Measurements from ENCODE around the gene CARF.
"Not testable (repeated sequence)": the region's sequence is repeated elsewhere in the genome, so short reads cannot be mapped to it uniquely, and the experiment has no call there.

CARF gene, protein sequence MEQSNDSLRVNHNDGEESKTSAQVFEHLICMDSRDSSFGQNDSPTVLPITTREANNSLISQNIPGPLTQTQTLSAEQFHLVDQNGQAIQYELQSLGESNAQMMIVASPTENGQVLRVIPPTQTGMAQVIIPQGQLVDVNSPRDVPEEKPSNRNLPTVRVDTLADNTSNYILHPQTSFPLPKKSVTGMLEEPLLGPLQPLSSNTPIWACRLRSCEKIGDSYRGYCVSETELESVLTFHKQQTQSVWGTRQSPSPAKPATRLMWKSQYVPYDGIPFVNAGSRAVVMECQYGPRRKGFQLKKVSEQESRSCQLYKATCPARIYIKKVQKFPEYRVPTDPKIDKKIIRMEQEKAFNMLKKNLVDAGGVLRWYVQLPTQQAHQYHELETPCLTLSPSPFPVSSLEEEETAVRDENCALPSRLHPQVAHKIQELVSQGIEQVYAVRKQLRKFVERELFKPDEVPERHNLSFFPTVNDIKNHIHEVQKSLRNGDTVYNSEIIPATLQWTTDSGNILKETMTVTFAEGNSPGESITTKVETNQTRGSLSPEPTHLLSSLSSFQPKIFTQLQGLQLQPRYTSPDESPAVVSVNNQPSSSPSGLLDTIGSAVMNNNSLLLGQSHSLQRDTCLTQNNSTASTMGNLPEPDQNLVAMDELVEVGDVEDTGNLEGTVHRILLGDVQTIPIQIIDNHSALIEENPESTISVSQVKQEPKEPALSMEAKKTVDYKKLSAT

DNA sequence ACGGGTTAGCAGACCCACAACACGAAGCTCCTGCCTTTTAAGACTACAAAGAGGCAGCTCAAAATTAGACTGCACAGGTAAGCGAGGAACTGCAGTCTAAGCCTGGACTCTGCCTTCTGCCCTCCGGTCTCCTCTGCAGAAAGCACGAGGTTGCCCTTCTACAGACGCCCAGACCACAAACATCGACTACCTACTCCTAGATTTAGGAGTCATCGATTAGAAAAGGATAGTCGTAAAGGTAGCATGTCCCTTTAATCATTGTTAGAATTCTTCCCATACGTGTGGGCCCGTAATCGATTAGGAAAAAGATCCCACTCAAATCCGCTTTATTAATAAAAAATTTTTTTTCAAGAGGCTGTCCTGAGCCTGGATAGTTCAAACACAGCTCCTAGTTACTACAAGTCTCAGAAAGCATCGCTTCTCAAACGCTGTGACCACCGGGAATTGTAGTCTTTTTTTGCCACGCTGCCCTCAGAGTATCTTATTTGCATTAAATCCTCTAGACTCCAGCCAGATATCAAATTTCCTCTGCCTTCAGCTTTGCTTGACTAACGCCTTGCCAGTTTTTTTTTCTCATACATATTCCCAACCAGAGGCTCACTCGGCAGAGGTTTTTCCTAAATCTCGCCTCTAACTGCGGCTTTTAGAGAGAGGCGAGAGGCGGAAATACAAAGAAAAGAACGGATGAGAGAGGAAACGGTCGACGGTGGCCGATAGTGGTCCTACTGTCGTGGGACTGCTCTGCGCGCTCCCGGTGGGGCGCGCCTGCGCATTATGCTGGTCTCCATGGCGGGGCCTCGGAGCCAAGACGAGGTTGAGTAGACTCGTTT lies at the start of gene CARF, which contains the start of gene WDR12:
Gene CARF (plus strand): TSS at position 764 of the 830 bp plus-strand sequence. CDS start 29,628 bp downstream, outside the sequence.
Gene WDR12 (minus strand): TSS at position 162 of the 830 bp plus-strand sequence. CDS start 197 bp downstream, outside the sequence.
- DNase-seq: peak; percentile 46

DNA sequence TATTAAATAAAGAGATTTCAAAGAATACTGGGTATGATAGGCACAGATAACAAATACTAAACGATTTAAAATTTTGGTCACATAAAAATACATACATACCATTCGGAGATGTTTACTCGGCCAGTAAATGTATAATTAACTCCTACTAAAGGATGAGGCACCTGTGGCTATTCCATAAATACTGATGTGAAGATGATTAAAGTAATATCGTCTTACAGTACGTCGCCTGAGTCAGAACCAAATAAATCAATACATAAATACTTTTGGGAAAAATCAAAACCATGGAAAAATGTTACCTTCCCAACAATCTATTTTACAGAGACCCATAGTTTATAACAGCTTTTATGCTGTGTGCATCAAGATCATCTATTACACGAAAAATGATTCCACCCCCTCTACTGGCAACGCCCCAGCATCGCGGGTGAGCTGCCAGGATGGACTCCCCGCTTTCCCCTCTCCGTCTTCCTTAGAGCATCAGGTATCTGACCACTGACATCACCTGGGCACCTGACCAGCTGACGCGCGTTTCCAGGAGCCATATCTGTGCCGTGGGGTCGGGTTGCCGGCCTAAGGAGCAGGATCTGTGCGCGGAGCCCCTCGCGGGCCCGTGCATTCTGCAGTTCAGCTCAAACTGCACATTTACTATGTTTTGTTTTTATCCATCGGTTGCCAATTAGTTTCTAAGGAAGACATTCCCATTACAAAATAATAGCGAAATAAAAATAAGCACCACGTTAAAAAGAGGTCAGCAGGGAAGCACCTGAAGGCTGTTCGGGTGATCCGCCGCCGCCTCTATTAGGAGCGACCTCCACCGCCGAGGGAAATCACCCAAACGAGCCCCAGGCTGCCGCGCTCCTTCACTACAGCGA lies 41.4 kb upstream of the CARF start:
- DNase-seq: peak; percentile 43

DNA sequence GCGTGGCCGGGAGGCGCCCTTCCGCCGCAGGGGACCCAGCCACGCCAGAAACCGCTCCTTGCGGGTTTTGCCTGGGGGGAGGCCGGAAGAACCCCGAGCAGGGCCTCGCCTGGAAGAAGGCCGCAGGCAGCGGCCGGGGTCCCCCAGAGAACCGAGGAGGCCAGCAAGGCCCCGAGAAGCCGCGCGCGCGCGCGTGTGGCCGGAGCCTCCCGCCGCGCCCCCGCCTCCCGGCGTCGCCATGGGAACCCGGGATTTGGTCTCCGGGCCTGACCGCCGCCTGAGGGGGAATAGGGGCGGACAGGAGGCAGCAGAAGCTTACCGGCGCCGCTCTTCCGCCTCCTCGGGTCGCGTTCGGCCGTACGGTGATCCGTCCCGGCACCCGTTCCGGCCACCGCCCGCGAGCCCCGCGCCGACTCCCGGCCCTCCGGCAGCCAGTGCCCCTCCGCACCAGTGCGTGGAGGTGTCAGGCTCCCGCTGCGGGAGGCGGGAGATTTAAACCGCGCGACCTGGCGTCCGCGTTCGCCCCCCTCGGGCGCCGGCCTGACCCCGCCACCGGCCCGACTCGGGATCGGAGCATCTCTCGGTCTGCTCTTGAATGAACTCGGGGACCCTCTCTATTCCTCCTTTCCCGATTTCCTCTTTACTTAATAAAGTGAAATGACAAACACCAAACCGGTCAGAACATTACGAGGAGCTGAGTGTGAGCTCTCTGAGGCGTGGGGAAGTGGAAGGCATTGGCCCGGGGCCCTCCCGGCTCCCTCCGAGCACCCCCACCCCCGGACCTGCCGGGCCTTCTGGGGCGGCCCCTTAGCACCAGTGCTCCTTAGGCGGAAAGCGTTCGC lies 40.6 kb upstream of the CARF start, which contains the start of gene ICA1L:
Gene ICA1L (minus strand): TSS at position 467 of the 842 bp plus-strand sequence. CDS start 42,757 bp downstream, outside the sequence.
- DNase-seq: peak; percentile 32

DNA sequence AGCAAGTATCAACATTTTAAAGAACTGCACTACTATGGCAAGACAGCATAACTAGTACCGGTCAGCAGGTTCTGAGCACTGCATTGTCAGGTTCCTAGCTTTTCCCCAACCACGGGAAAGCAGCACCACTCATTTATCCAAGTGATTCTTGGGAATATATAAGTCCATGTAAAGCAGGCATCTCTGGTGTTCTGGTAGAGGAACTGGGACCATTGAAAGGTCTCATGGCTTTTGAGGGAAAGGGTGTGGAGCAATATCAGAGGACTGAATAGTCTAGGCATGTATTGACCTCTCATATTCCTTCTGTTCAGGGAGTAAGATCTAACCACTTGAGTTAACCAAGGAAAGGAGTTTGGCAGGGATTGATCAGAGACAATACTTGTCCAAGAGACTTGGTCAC lies 34.4 kb upstream of the CARF start:
- DNase-seq: no peak

DNA sequence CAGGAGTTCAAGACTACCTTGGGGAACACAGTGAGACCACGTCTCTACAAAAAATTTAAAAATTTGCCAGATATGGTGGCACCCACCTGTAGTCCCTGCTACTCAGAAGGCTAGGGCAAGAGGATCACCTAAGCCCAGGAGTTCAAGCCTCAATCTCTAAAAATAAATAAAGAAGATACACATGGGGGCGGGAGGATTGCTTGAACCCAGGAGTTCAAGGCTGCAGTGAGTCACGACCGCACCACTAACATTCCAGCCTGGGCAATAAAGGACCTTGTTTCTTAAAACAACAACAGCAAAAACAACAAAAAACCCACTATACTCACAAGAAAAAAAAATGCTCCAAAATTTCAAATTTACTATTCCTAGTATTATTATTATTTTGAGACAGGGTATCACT lies 30.5 kb upstream of the CARF start:
- DNase-seq: no peak

DNA sequence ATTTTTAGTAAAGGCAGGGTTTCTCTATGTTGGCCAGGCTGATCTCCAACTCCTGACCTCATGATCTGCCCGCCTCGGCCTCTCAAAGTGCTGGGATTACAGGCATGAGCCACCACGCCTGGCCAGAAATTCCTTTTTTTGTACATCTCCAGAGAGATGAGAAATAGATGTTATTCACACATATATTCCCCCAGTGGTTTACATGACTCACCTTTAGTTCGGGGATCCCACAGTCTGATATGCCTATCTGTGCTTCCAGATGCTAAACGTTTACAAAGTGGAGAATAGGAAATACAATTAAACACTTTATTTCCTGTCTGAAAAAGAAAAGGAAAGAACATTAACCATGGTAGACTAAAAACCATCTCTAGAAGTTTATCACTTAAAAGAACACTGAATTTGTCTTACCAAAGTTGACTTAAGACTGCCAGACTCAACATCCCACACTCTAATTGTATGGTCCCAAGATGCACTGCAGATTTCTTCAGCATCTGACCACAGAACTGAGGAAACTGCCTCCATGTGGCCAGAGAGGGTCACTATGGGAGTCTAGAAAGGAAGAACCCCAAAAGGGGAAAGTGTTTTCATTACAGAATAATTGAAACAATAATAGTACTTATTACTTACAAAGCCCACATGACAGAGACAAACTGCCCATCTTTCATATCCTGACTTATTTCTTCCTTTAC lies 27.9 kb upstream of the CARF start:
- no peak for DNase-seq

DNA sequence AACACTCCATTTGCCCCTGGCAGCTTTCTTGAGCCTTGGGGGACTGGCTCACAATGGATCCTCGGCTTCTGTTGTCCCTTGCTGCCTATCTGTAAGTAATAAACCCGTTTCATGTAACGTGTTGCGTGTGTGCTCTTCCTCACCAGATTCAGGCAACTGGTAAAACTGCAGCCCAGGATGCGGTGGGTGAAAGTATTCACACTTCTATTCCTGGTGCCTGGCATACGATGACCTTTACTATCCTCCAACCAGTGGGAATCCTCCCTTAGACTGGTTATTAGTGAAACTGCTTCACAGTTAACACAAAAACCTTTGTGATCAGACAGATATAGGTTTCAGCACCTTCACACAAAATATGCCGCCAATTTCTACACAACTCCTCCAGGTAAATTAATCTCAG lies 26.9 kb upstream of the CARF start:
- DNase-seq: no peak

DNA sequence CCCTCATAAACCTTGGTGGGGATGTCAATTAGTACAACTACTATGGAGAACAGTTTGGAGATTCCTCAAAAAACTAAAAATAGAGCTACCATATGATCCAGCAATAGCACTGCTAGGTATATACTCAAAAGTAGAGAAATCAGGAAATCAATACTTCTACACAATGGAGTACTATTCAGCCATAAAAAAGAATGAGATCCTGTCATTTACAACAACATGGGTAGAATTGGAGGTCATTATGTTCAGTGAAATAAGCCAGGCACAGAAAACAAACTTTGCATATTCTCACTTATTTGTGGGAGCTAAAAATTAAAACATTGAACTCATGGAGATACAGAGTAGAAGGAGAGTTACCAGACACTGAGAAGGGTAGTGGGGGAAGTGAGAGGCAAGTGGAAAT lies 6.6 kb upstream of the CARF start:
- DNase-seq: not testable (repeated sequence)

DNA sequence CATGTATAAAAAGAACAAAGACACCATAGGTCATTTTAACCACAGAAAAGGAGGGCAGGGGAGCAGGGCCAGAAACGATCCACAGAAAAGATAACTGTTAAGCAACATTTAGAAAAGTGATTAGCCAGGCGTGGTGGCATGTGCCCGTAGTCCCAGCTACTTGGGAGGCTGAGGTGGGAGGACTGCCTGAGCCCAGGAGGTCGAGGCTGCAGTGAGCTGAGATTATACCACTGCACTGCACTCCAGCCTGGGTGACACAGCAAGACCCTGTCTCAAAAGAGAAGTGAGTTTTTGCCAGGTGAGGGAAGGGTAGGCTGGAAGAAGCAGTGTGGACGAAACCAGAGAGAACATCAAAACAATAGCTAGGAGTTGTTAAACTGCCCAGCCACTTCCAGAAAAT lies 3.9 kb upstream of the CARF start:
- DNase-seq: no peak

DNA sequence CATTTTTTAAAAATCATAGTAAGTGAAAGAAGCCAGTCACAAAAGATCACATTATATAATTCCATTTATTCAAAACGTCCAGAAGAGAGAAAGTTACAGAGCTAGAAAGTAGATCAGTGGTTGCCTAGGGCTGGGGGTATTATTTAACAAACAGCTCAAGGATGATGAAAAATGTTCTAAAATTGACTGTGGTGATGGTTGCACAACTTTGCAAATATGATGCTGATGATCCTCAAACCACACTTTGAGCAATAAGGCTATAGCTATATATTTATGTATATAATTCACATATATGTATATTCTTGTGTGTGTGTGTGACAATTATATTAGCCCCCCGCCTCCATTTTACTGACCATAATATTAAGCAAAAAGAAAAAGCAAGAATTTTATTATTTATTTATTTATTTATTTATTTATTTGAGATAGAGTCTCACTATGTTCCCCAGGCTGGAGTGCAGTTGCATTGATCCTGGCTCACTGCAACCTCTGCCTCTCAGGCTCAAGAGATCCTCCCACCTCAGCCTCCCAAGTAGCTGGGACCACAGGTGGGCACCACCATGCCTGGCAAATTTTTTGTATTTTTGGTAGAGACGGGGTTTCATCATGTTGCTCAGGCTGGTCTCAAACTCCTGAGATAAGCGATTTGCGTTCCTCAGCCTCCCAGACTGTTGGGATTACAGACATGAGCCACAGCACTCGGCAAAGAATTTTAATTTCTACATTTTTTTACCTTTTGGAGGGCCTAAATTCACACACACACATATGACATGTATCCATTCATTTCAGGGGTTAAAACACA lies 2.5 kb upstream of the CARF start:
- no peak for DNase-seq

DNA sequence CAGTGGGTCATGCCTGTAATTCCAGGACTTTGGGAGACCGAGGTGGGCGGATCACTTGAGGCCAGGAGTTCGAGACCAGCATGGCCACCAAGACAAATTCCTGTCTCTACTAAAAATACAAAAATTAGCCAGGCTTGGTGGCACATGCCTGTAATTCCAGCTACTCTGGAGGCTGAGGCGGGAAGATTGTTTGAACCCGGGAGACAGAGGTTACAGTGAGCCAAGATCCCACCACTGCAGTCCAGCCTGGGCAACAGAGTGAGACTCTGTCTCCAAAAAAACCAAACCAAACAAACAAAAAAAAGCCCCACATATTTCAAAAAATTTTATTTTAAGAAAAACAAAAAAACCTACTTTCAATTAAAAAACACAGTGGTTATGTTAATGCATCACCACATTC lies 1.8 kb upstream of the CARF start:
- not testable (repeated sequence) for DNase-seq

DNA sequence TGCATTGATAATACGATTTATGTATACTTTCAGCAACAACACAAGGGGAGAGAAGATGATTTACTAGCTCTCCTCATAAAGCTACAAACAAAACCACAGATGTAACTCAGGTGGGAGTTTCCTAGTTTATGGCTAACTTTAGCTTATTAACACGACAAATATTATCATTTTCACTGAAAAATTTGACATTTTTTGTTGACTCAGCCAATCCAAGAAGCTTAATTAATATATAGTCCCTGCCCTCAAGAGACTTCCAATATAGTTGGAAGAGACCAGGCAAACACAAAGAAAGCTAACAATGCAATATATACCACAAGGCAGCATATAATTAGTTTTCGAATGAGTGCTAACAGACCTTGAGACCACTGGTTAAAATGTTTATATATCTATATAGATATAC lies 1.4 kb upstream of the CARF start:
- DNase-seq: no peak

DNA sequence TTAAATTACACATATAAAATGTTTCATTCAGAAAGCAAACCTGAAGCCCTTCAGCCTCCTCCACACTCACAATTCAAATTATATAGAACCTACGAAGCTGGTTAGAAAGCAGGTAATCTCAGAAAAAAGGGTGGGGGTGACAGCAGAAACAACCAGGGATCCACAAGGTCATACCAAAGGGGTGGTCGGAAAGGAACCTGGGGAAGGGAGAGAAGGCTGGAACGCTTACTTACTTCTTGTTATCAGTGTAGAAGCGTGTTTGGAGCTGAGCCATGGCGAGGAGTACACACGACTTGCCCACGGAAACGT lies 918 bp upstream of the CARF start:
- DNase-seq: no peak

DNA sequence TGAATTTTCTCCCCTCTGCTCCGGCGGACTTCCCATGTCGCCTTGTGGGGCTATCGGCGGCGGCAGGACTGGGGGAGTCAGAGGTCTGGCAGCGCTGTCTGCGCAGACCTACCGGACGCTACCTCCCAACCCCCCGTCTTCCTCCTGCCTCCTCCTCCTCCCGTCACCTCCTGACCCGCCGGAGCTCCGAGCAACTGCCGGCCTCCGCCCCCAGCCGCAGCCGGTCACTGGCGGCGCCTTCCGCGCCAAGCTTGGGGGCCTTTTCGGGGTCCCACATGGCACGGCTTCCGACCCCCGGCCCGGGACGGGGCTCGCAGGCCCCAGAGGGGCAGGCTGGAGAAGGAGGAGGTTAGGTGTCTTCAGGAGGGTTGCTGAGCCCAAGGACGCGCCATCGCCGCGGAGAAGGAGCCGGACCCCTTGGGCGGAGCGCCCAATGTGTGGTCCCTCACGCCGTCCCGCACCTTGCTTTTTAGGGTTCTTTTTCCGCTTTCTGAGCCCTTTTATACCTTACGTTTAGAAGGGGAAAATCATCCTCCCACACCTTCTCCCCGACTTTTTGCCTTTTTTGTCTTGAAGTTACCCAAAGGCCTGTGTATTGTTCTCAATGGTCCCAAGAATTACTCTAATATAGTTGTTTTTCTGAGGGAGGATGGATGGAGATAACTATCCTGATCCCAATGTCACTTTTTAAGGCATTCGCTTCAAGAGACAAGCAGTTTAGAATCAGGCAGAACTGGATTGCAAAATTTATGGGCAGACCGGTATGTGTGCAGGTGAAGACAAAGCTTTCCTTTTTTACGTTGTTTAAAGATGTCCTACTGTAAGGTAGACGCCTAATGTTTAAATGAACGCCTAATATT lies 497 bp downstream of the CARF start:
- DNase-seq: not testable (repeated sequence)

DNA sequence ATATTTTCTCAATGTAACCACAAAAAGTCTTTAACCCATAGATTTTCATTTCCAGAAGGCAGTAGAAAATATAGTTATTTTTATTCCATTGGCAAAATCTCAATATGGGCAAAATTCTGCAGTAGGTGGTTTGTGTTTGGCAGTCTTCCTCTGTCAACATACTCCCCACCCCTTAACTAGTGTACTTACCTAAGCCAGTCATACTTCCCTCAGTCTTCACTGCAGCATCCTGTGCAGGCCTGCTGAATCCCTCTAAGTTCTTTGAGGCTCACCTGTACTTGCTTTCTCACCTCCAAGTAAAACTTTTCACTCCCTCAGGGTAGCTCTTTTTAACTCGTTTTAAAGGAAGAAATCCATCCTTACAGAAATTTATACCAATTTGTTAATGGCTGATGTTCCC lies 6.8 kb downstream of the CARF start:
- no peak for DNase-seq

DNA sequence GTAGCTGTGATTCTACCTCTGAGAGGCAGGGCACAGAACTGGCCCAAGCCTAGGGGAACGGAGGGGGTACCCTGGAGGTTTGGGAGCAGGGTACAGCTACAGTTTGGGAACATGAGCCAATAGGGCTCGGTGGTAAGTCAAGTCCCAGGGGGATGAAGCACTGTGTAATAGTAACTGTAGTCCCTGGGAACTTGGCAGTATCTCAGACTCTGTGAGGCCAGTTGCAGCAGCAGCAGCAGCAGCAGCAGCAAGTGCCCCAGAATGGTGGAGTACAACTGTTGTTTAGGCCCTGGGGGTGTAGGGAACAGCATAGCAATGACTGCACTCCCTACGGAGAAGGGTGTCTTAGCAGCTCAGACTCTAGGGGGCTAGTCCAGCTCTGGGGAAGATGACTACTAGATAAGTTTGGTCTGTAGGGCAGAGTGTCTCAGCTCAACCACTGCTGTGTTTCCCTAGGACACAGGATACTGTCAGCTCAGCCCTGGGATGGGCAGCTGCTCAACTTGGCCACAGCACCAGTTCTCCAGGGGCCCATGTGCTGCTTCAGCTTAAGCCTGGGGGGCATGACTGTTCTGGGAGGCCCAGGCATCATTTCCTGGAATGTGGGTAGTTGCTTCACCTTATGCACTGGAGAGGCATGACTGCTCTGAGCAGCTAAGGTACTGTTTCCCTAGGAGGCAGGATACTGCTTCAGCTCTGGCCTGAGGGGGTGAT lies 20.5 kb downstream of the CARF start:
- no peak for DNase-seq

DNA sequence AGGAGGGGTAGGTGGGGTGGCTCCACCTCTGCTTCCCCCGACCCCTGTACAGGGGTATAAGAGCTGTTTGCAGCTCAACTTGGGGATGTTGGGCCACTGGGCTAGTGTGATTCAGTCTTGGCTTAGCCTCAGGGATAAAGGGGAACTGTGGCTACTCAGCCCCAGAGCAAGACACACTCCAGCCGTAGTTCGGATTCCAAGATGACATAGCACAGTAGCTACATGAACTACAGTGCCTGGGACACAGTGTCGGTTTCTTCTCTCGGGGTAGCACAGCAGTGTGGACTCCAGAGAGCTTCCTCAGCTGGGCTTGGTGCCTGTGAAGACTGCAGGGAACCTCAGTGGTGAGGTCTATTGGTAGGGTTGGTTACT lies 21.1 kb downstream of the CARF start:
- DNase-seq: no peak

DNA sequence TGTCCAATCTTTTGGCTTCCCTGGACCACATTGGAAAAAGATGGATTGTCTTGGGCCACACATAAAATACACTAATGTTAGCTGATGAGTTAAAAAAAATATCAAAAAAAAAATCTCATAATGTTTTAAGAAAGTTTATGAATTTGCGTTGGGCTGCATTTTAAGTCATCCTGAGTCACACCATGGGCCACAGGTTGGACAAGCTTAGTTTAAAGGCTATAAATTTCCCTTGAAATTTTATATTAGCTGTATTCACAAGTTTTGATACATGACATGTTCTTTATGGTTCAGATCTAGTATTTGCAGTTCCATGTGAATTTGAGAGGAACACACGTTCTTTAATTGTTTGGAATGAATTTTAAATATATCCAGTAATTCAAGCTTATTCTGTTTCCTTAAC lies 21.9 kb downstream of the CARF start:
- DNase-seq: no peak

Measured in 8988T (cell line).